ENCODE measurements around the gene AKT1S1.

AKT1S1 gene

GRCh38 chr19:49850487-49851342 is 26.4 kb downstream of the AKT1S1 start, which contains the start of gene PTOV1 (continued):
- TF ChIP-seq ZNF639 (tag by site-specific recombination; IDR thresholded peaks at IDR 0.05) (peak; percentile 52; the same call in 1 of the 2 replicates), ZNF121 (tag by site-specific recombination; IDR thresholded peaks at IDR 0.05) (0 out of 2 replicates have a peak, but pooled peaks have one; percentile 24), PRDM2 (tag by site-specific recombination; IDR thresholded peaks at IDR 0.05; ENCODE audit: borderline replicate concordance) (no peak), ZNF792 (tag by site-specific recombination; IDR thresholded peaks at IDR 0.05) (no peak), ZNF23 (tag by site-specific recombination; IDR thresholded peaks at IDR 0.05; ENCODE audit: borderline replicate concordance) (no peak), ZNF561 (tag by site-specific recombination; IDR thresholded peaks at IDR 0.05; ENCODE audit: borderline replicate concordance) (peak; percentile 97), ZNF223 (tag by site-specific recombination; IDR thresholded peaks at IDR 0.05) (no peak), ZNF175 (tag by site-specific recombination; IDR thresholded peaks at IDR 0.05) (no peak), HOXC10 (CRISPR knock-in tag; IDR thresholded peaks at IDR 0.05) (no peak), ZSCAN4 (tag by site-specific recombination; IDR thresholded peaks at IDR 0.05) (no peak), ZNF560 (tag by site-specific recombination; IDR thresholded peaks at IDR 0.05; ENCODE audit: borderline replicate concordance) (no peak), PBX3 (CRISPR knock-in tag; IDR thresholded peaks at IDR 0.05) (no peak), GLI2 (tag by site-specific recombination; IDR thresholded peaks at IDR 0.05; ENCODE audit: borderline replicate concordance, low read depth) (no peak), KLF10 (tag by site-specific recombination; IDR thresholded peaks at IDR 0.05) (peak; percentile 94), ZNF324 (tag by site-specific recombination; IDR thresholded peaks at IDR 0.05) (peak; percentile 91), ZNF473 (tag by site-specific recombination; IDR thresholded peaks at IDR 0.05) (no peak), ZNF518A (tag by site-specific recombination; conservative IDR thresholded peaks at IDR 0.05; ENCODE audit: low read depth) (no peak), ZSCAN23 (tag by site-specific recombination; IDR thresholded peaks at IDR 0.05) (peak; percentile 61; the same call in 1 of the 2 replicates), MYNN (tag by site-specific recombination; IDR thresholded peaks at IDR 0.05; ENCODE audit: borderline replicate concordance) (no peak), ZNF629 (tag by site-specific recombination; IDR thresholded peaks at IDR 0.05) (peak; percentile 86), ZNF548 (tag by site-specific recombination; IDR thresholded peaks at IDR 0.05) (no peak), ZNF623 (tag by site-specific recombination; IDR thresholded peaks at IDR 0.05) (no peak), ZNF596 (tag by site-specific recombination; IDR thresholded peaks at IDR 0.05) (no peak; the same call in 1 of the 2 replicates), ZNF521 (tag by site-specific recombination; IDR thresholded peaks at IDR 0.05) (no peak), ZNF292 (tag by site-specific recombination; IDR thresholded peaks at IDR 0.05; ENCODE audit: borderline replicate concordance, low read depth) (no peak)
